ENCODE results near the gene TTLL11. TPM values are rescaled to one million over a fixed set of nuclear protein-coding genes. Genes with fewer than 3 reads are reported as not detected.

Gene TTLL11
- polyA plus RNA-seq, 1 donor (not counting 4 experiments of a cell fraction or from before 2014, with no cell fraction given): 8.0 TPM

- no peak for FAIRE-seq
- Histone ChIP-seq H3K4me2 (ENCODE audit: control insufficient read depth, extremely low read depth, insufficient read depth, low read depth, low read length) (no peak overlapping the region), H3K27me3 (ENCODE audit: control insufficient read depth, extremely low read depth, insufficient read depth, low read length) (no peaks in the 10 kb centered on the region), H3K79me2 (ENCODE audit: control insufficient read depth, insufficient read depth, low read length) (no peaks in the 10 kb centered on the region), H2AFZ (ENCODE audit: control insufficient read depth, low read length) (no peak overlapping the region), H3K4me3 (ENCODE audit: control insufficient read depth in 2 of 3, extremely low read depth in 1 of 3, insufficient read depth in 2 of 3, low read depth in 1 of 3, low read length in 3 of 3) (no peak overlapping the region), H3K9me3 (ENCODE audit: control insufficient read depth, low read depth, low read length) (no peaks in the 10 kb centered on the region), H3K9ac (ENCODE audit: control insufficient read depth, extremely low read depth, insufficient read depth, low read length) (no peak overlapping the region), H4K20me1 (ENCODE audit: control insufficient read depth, extremely low read depth, insufficient read depth, low read length) (no peaks in the 10 kb centered on the region), H3K36me3 (ENCODE audit: control insufficient read depth in 2 of 2, extremely low read depth in 1 of 2, insufficient read depth in 2 of 2, low read length in 2 of 2) (peaks cover 3 to 16% of the 10 kb centered on the region in 2 experiments), H3K27ac (ENCODE audit: control insufficient read depth, insufficient read depth, low read length) (no peak overlapping the region), H3K9me1 (ENCODE audit: control insufficient read depth, extremely low read depth, insufficient read depth, low read length) (no peaks in the 10 kb centered on the region), H3K4me1 (ENCODE audit: control insufficient read depth, extremely low read depth, insufficient read depth, low read length) (no peaks in the 10 kb centered on the region)
- no peak for DNase-seq (ENCODE audit: low read depth, low spot score)
- dilution Hi-C loops (cut with MboI; ENCODE audit: extremely low pct_ligation_motif_present, low sequenced_read_pairs): no loop called here
- no peak for TF ChIP-seq EZH2 (IDR thresholded peaks at IDR 0.05; ENCODE audit: low read length)
- TF ChIP-seq CTCF (optimal IDR thresholded peaks at IDR 0.05 in 1 of 3, IDR thresholded peaks at IDR 0.05 in 1 of 3, conservative IDR thresholded peaks at IDR 0.05 in 1 of 3; ENCODE audit: extremely low read depth in 1 of 3, insufficient read depth in 2 of 3, low read length in 3 of 3): no peak
Observed at GRCh38 chr9:121868626-121869025, 224.5 kb downstream of the TTLL11 start.

GRCh38 chr9:121866927-121867326 is 226.2 kb downstream of the TTLL11 start:
- H3K36me3 ChIP-seq (ENCODE audit: control insufficient read depth in 2 of 2, extremely low read depth in 1 of 2, insufficient read depth in 2 of 2, low read length in 2 of 2): peaks cover 3 to 20% of the 10 kb centered on the region in 2 experiments
- DNase-seq (ENCODE audit: low read depth, low spot score) (no peak), FAIRE-seq (no peak)
- dilution Hi-C loops (cut with MboI; ENCODE audit: extremely low pct_ligation_motif_present, low sequenced_read_pairs): no loop called here
- no peaks in the 10 kb centered on the region for H3K27me3 ChIP-seq (ENCODE audit: control insufficient read depth, extremely low read depth, insufficient read depth, low read length)
- H2AFZ ChIP-seq (ENCODE audit: control insufficient read depth, low read length): no peak overlapping the region
- no peaks in the 10 kb centered on the region for H3K9me1 ChIP-seq (ENCODE audit: control insufficient read depth, extremely low read depth, insufficient read depth, low read length)
- no peak overlapping the region for H3K4me3 ChIP-seq (ENCODE audit: control insufficient read depth in 2 of 3, extremely low read depth in 1 of 3, insufficient read depth in 2 of 3, low read depth in 1 of 3, low read length in 3 of 3)
- no peak overlapping the region for H3K4me2 ChIP-seq (ENCODE audit: control insufficient read depth, extremely low read depth, insufficient read depth, low read depth, low read length)
- no peaks in the 10 kb centered on the region for H3K9me3 ChIP-seq (ENCODE audit: control insufficient read depth, low read depth, low read length)
- no peak overlapping the region for H3K9ac ChIP-seq (ENCODE audit: control insufficient read depth, extremely low read depth, insufficient read depth, low read length)
- TF ChIP-seq EZH2 (IDR thresholded peaks at IDR 0.05; ENCODE audit: low read length) (no peak), CTCF (optimal IDR thresholded peaks at IDR 0.05 in 1 of 3, IDR thresholded peaks at IDR 0.05 in 1 of 3, conservative IDR thresholded peaks at IDR 0.05 in 1 of 3; ENCODE audit: extremely low read depth in 1 of 3, insufficient read depth in 2 of 3, low read length in 3 of 3) (no peak)
- H3K4me1 ChIP-seq (ENCODE audit: control insufficient read depth, extremely low read depth, insufficient read depth, low read length): no peaks in the 10 kb centered on the region
- H4K20me1 ChIP-seq (ENCODE audit: control insufficient read depth, extremely low read depth, insufficient read depth, low read length): no peaks in the 10 kb centered on the region
- H3K27ac ChIP-seq (ENCODE audit: control insufficient read depth, insufficient read depth, low read length): no peak overlapping the region
- H3K79me2 ChIP-seq (ENCODE audit: control insufficient read depth, insufficient read depth, low read length): no peaks in the 10 kb centered on the region

Measured in keratinocyte (primary cell).